Keratinocyte (primary cell): Measurements from ENCODE around the gene TMEM200C. TPM values are rescaled to one million over a fixed set of nuclear protein-coding genes. Genes with fewer than 3 reads are reported as not detected.

Experiments used
- DNase-seq: peaks from one replicate; pipeline ENCODE4 v3.0.0-alpha.2; 2011; ENCODE audit warnings: low read depth, missing footprints, low spot score
- FAIRE-seq: peaks from 2 replicates; lab custom pipeline; 2011; peaks lifted over from hg19 to GRCh38; lab: Jason Lieb, UNC
- H2AFZ ChIP-seq: 2 replicates; pipeline ENCODE4 v1.6.0; 2012; ENCODE audit warnings: low read length, control low read depth, inconsistent platforms; ENCODE audit not compliant: control insufficient read depth
- H3K27ac ChIP-seq: 2 replicates; pipeline ENCODE4 v1.5.1; 2011; ENCODE audit warnings: low read length; ENCODE audit not compliant: control insufficient read depth, insufficient read depth
- H3K27me3 ChIP-seq: 3 replicates; pipeline ENCODE4 v1.6.0; 2011; ENCODE audit warnings: low read length; ENCODE audit not compliant: control insufficient read depth, insufficient read depth; ENCODE audit errors: extremely low read depth
- H3K36me3 ChIP-seq, 2 experiments: 2 replicates in 1 of 2; 3 replicates in 1 of 2; pipeline ENCODE4 v1.5.1; 2011; ENCODE audit warnings: low read length in 2 of 2, mild to moderate bottlenecking in 1 of 2; ENCODE audit not compliant: control insufficient read depth in 2 of 2, insufficient read depth in 2 of 2; ENCODE audit errors: extremely low read depth in 1 of 2
- H3K4me1 ChIP-seq: 3 replicates; pipeline ENCODE4 v1.5.1; 2011; ENCODE audit warnings: low read length; ENCODE audit not compliant: control insufficient read depth, insufficient read depth; ENCODE audit errors: extremely low read depth
- H3K4me2 ChIP-seq: 3 replicates; pipeline ENCODE4 v1.6.0; 2011; ENCODE audit warnings: low read depth, low read length; ENCODE audit not compliant: control insufficient read depth, insufficient read depth; ENCODE audit errors: extremely low read depth
- H3K4me3 ChIP-seq, 3 experiments: fragments of 200-600 bp in 1 of 3; sonication (generic) in 1 of 3; 2 replicates in 2 of 3; 3 replicates in 1 of 3; pipeline ENCODE4 v1.5.1; 2011 to 2016; ENCODE audit warnings: low read length in 3 of 3, mild to moderate bottlenecking in 3 of 3, control low read depth in 2 of 3, inconsistent platforms in 1 of 3, low read depth in 1 of 3, mixed read lengths in 1 of 3, mixed run types in 1 of 3, moderate library complexity in 1 of 3; ENCODE audit not compliant: control insufficient read depth in 2 of 3, insufficient read depth in 2 of 3; ENCODE audit errors: extremely low read depth in 1 of 3
- H3K79me2 ChIP-seq: 2 replicates; pipeline ENCODE4 v1.6.0; 2012; ENCODE audit warnings: low read length; ENCODE audit not compliant: control insufficient read depth, insufficient read depth
- H3K9ac ChIP-seq: 3 replicates; pipeline ENCODE4 v1.6.0; 2011; ENCODE audit warnings: low read length; ENCODE audit not compliant: control insufficient read depth, insufficient read depth; ENCODE audit errors: extremely low read depth
- H3K9me1 ChIP-seq: 3 replicates; pipeline ENCODE4 v1.6.0; 2011; ENCODE audit warnings: low read length; ENCODE audit not compliant: control insufficient read depth, insufficient read depth; ENCODE audit errors: extremely low read depth
- H3K9me3 ChIP-seq: 2 replicates; pipeline ENCODE4 v1.5.1; 2012; ENCODE audit warnings: low read depth, low read length; ENCODE audit not compliant: control insufficient read depth
- H4K20me1 ChIP-seq: 3 replicates; pipeline ENCODE4 v1.6.0; 2011; ENCODE audit warnings: low read length; ENCODE audit not compliant: control insufficient read depth, insufficient read depth; ENCODE audit errors: extremely low read depth
- CTCF ChIP-seq, 3 experiments: IDR thresholded peaks in 1 of 3; conservative IDR thresholded peaks in 1 of 3; optimal IDR thresholded peaks in 1 of 3; 2 replicates in 2 of 3; 3 replicates in 1 of 3; pipeline versions ENCODE3 to v1.5.1; 2011; ENCODE audit warnings: low read length in 3 of 3, mild to moderate bottlenecking in 3 of 3, moderate library complexity in 2 of 3, control low read depth in 1 of 3, inconsistent platforms in 1 of 3; ENCODE audit not compliant: insufficient read depth in 2 of 3; ENCODE audit errors: extremely low read depth in 1 of 3
- EZH2 ChIP-seq: IDR thresholded peaks from one replicate; pipeline ENCODE4 v1.6.1; 2012; ENCODE audit warnings: inconsistent platforms, mild to moderate bottlenecking, low read length, moderate library complexity
- dilution Hi-C: fragments of 300-500 bp; cut with MboI; formaldehyde crosslinking; loops from one replicate; pipeline ENCODE4 v1.7.0; 2020; ENCODE audit warnings: low sequenced_read_pairs; ENCODE audit not compliant: extremely low pct_ligation_motif_present
- polyA plus RNA-seq, 5 experiments: library from polyadenylated mRNA; depleted of rRNA in 3 of 5; stranded (reverse) in 3 of 5; stranded (forward) in 1 of 5; unstranded in 1 of 5; fragments of >200 nt; gene quantifications; 1 replicate in 1 of 5; 2 replicates in 3 of 5; 3 replicates in 1 of 5; pipeline versions ENCODE4 v1.2.1 to v1.2.3, GENCODE V29; 2011 to 2012; ENCODE audit warnings: missing spikeins in 2 of 5, low read depth in 1 of 5, low replicate concordance in 1 of 5
- small RNA-seq, 3 experiments: library from RNA; depleted of rRNA; stranded (forward); fragments of <200 nt; gene quantifications; one replicate each; pipeline ENCODE3, GENCODE V24; 2012; ENCODE audit warnings: low read depth in 3 of 3, low replicate concordance in 1 of 3; ENCODE audit not compliant: insufficient read length in 3 of 3

TMEM200C gene
- polyA plus RNA-seq, 1 donor (not counting 4 experiments of a cell fraction or from before 2014, with no cell fraction given) = not detected

- TF ChIP-seq EZH2 (no peak), CTCF (optimal IDR thresholded peaks at IDR 0.05 in 1 of 3, IDR thresholded peaks at IDR 0.05 in 1 of 3, conservative IDR thresholded peaks at IDR 0.05 in 1 of 3; ENCODE audit: extremely low read depth in 1 of 3, insufficient read depth in 2 of 3, low read length in 3 of 3) (no peak)
Measured at GRCh38 chr18:5840025-5840424, 55.3 kb downstream of the TMEM200C start.

GRCh38 chr18:5839102-5839501 is 56.2 kb downstream of the TMEM200C start:
- Histone ChIP-seq H3K4me2 (no peak overlapping the region), H3K4me3 (no peak overlapping the region), H3K36me3 (no peaks in the 10 kb centered on the region), H3K27ac (no peak overlapping the region), H3K4me1 (no peaks in the 10 kb centered on the region), H3K9me3 (no peaks in the 10 kb centered on the region), H2AFZ (no peak overlapping the region), H3K9me1 (no peaks in the 10 kb centered on the region), H3K27me3 (no peaks in the 10 kb centered on the region), H3K9ac (no peak overlapping the region), H3K79me2 (no peaks in the 10 kb centered on the region), H4K20me1 (no peaks in the 10 kb centered on the region)
- FAIRE-seq (no peak), DNase-seq (no peak)
- dilution Hi-C loops = no loop called here
- TF ChIP-seq CTCF (optimal IDR thresholded peaks at IDR 0.05 in 1 of 3, IDR thresholded peaks at IDR 0.05 in 1 of 3, conservative IDR thresholded peaks at IDR 0.05 in 1 of 3; ENCODE audit: extremely low read depth in 1 of 3, insufficient read depth in 2 of 3, low read length in 3 of 3) (no peak), EZH2 (no peak)

More at GRCh38 chr18:5840025-5840424, 55.3 kb downstream of the TMEM200C start:
- dilution Hi-C loops = no loop called here
- Histone ChIP-seq H2AFZ (no peak overlapping the region), H3K4me3 (no peak overlapping the region), H3K79me2 (no peaks in the 10 kb centered on the region), H3K27me3 (no peaks in the 10 kb centered on the region), H3K9me3 (no peaks in the 10 kb centered on the region), H3K36me3 (no peaks in the 10 kb centered on the region), H3K9me1 (no peaks in the 10 kb centered on the region), H3K9ac (no peak overlapping the region), H3K4me2 (no peak overlapping the region), H4K20me1 (no peaks in the 10 kb centered on the region), H3K27ac (no peak overlapping the region), H3K4me1 (no peaks in the 10 kb centered on the region)
- FAIRE-seq (no peak), DNase-seq (no peak)

Small RNA genes within 50 kb of the gene (small RNA-seq; reads per million reads assigned to genes)
- gene MIR3976 = 0 reads per million in 3 experiments
